Panc1 (cell line): ENCODE measurements around the gene RASGRP2. TPM values are rescaled to one million over a fixed set of nuclear protein-coding genes. Genes with fewer than 3 reads are reported as not detected.
"Not testable (repeated sequence)": the region's sequence is repeated elsewhere in the genome, so short reads cannot be mapped to it uniquely, and the experiment has no call there.

Experiments
- ATAC-seq: fragments of 200-7000 bp; cut with Tn5 transposase; 2 replicates; pipeline ENCODE4 v1.9.1; 2020; ENCODE audit warnings: mild to moderate bottlenecking, moderate library complexity
- BruUV-seq: library from RNA; stranded (reverse); fragments of 400-500 nt; replicated peaks from 2 replicates; lab custom pipeline; 2021; lab: Mats Ljungman, UMichigan
- CTCF ChIA-PET: fragments of 300-600 bp; sonication (Branson Sonifier 250); formaldehyde crosslinking; loops from one replicate; lab custom pipeline; 2022; ENCODE audit warnings: antibody characterized with exemption; lab: Charles Lee
- POLR2A ChIA-PET: fragments of 300-600 bp; sonication (Branson Sonifier 250); formaldehyde crosslinking; loops from one replicate; lab custom pipeline; 2022; ENCODE audit warnings: antibody characterized with exemption; lab: Charles Lee
- DNase-seq: peaks from one replicate; pipeline ENCODE4 v3.0.0-alpha.2; 2010; ENCODE audit warnings: low read depth, low spot score
- H3K27ac ChIP-seq: 2 replicates; pipeline ENCODE4 v1.5.1; 2011; ENCODE audit warnings: mild to moderate bottlenecking, low read length, inconsistent platforms
- H3K27me3 ChIP-seq: fragments of 200-500 bp; sonication (Bioruptor generic); 2 replicates; pipeline ENCODE4 v1.6.0; 2014; ENCODE audit warnings: low read length, inconsistent platforms; ENCODE audit not compliant: control insufficient read depth, insufficient read depth
- H3K36me3 ChIP-seq: fragments of 200-500 bp; sonication (Bioruptor generic); 2 replicates; pipeline ENCODE4 v1.5.1; 2014; ENCODE audit warnings: inconsistent platforms, mild to moderate bottlenecking, low read length, moderate library complexity; ENCODE audit not compliant: control insufficient read depth, insufficient read depth
- H3K4me1 ChIP-seq: 2 replicates; pipeline ENCODE4 v1.5.1; 2011; ENCODE audit warnings: inconsistent platforms, mild to moderate bottlenecking, low read length, moderate library complexity; ENCODE audit not compliant: control insufficient read depth, insufficient read depth
- H3K4me3 ChIP-seq, 2 experiments: 2 replicates each; pipeline ENCODE4 v1.5.1; 2011 to 2012; ENCODE audit warnings: low read depth in 2 of 2, low read length in 2 of 2, mild to moderate bottlenecking in 2 of 2, inconsistent platforms in 1 of 2, moderate library complexity in 1 of 2
- H3K9me3 ChIP-seq: fragments of 200-500 bp; sonication (Bioruptor generic); 2 replicates; pipeline ENCODE4 v1.5.1; 2014; ENCODE audit warnings: low read depth, mild to moderate bottlenecking, inconsistent platforms, low read length, moderate library complexity; ENCODE audit not compliant: control insufficient read depth, insufficient read depth
- CTCF ChIP-seq: fragments of 450-650 bp; IDR thresholded peaks from 2 replicates; pipeline ENCODE4 v1.5.1; 2017; ENCODE audit warnings: mild to moderate bottlenecking
- POLR2AphosphoS5 ChIP-seq: IDR thresholded peaks from 2 replicates; pipeline ENCODE4 v1.6.1; 2012; ENCODE audit warnings: mild to moderate bottlenecking, low read depth, low read length, moderate library complexity
- SIN3A ChIP-seq: IDR thresholded peaks from 2 replicates; pipeline ENCODE4 v1.6.1; 2012; ENCODE audit warnings: low read depth, mild to moderate bottlenecking, low read length, moderate library complexity, borderline replicate concordance; ENCODE audit not compliant: insufficient read depth
- TCF7L2 ChIP-seq: IDR thresholded peaks from 2 replicates; pipeline ENCODE4 v1.6.1; 2011; ENCODE audit warnings: mild to moderate bottlenecking, low read depth, low read length, inconsistent platforms
- in situ Hi-C: cut with HindIII; loops from 2 replicates; pipeline ENCODE4 v1.10.0; 2016; ENCODE audit warnings: low sequenced_read_pairs, low pct_unique_long_range_greater_than_20kb
- intact Hi-C: fragments of 100-400 bp; cut with micrococcal nuclease; formaldehyde crosslinking; loops from one replicate; pipeline ENCODE4 v1.10.0; 2022; ENCODE audit not compliant: unreplicated experiment
- total RNA-seq: library from RNA; stranded (reverse); gene quantifications from one replicate; pipeline ENCODE4 v1.2.1, GENCODE V29; 2021; ENCODE audit not compliant: unreplicated experiment
- TF ChIP-seq, protein P1 (sequence below), 2 experiments: IDR thresholded peaks; 2 replicates each; pipeline ENCODE4 v1.6.1; 2011 to 2012; ENCODE audit warnings: low read depth in 2 of 2, control low read depth in 1 of 2, low read length in 1 of 2, mild to moderate bottlenecking in 1 of 2, moderate library complexity in 1 of 2; ENCODE audit not compliant: insufficient read depth in 1 of 2

RASGRP2 gene
- total RNA-seq, 1 experiment from 2014 or later: 3.7 TPM

GRCh38 chr11:64705501-64705900, 38.4 kb downstream of the RASGRP2 start:
- intact Hi-C loops: no loop called here
- H3K27ac ChIP-seq: no peak overlapping the region
- ATAC-seq: no peak
- TF ChIP-seq TCF7L2 (no peak), SIN3A (no peak), POLR2AphosphoS5 (no peak), CTCF (no peak)
- TF ChIP-seq, protein P1, sequence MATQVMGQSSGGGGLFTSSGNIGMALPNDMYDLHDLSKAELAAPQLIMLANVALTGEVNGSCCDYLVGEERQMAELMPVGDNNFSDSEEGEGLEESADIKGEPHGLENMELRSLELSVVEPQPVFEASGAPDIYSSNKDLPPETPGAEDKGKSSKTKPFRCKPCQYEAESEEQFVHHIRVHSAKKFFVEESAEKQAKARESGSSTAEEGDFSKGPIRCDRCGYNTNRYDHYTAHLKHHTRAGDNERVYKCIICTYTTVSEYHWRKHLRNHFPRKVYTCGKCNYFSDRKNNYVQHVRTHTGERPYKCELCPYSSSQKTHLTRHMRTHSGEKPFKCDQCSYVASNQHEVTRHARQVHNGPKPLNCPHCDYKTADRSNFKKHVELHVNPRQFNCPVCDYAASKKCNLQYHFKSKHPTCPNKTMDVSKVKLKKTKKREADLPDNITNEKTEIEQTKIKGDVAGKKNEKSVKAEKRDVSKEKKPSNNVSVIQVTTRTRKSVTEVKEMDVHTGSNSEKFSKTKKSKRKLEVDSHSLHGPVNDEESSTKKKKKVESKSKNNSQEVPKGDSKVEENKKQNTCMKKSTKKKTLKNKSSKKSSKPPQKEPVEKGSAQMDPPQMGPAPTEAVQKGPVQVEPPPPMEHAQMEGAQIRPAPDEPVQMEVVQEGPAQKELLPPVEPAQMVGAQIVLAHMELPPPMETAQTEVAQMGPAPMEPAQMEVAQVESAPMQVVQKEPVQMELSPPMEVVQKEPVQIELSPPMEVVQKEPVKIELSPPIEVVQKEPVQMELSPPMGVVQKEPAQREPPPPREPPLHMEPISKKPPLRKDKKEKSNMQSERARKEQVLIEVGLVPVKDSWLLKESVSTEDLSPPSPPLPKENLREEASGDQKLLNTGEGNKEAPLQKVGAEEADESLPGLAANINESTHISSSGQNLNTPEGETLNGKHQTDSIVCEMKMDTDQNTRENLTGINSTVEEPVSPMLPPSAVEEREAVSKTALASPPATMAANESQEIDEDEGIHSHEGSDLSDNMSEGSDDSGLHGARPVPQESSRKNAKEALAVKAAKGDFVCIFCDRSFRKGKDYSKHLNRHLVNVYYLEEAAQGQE (IDR thresholded peaks at IDR 0.05; ENCODE audit: insufficient read depth in 1 of 2, low read depth in 2 of 2, low read length in 1 of 2): no peak
- ChIA-PET POLR2A (no interaction called here), CTCF (interaction anchor here (1.0 to 1.2 kb wide), 2 partner anchors 10 to 17 kb away, joined by 3 to 5 read pairs; no protein-coding TSS in a partner anchor)
- BruUV-seq: no TSS peak
- H3K27me3 ChIP-seq: peaks cover 11% of the 10 kb centered on the region
- 0 out of 2 replicates have a peak, but pooled peaks cover 3% of the 10 kb centered on the region for H3K4me1 ChIP-seq
- no peak overlapping the region for H3K4me3 ChIP-seq
- H3K9me3 ChIP-seq: no peaks in the 10 kb centered on the region
- DNase-seq: no peak
- no peaks in the 10 kb centered on the region for H3K36me3 ChIP-seq
- in situ Hi-C loops: no loop called here

DNA sequence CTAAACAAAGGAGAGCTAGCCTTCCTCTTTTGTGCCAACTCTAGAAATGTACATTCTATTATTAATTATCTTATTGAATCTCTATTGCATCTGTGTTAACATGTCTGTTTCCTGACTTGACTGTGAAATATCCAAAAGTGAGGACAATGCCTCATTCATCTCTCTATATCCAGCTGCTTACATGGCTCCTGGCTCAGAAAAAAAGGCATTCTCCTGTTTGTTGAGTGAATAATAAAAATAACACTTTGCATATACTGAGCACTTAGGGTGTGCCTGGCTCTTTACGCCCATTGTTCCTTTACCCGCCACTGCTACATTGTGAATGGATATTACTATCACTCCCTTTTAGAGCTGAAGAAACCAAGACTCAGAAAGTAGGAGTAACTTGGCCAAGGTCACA, 40.9 kb downstream of the RASGRP2 start:
- H3K36me3 ChIP-seq: no peaks in the 10 kb centered on the region
- no peak overlapping the region for H3K27ac ChIP-seq
- POLR2A ChIA-PET: interaction anchor here (0.6 kb wide), 1 partner anchor 76 kb away, joined by 7 read pairs; no protein-coding TSS in a partner anchor
- H3K4me3 ChIP-seq: no peak overlapping the region
- ATAC-seq (no peak), DNase-seq (no peak)
- CTCF ChIA-PET: interaction anchor here (0.7 kb wide), 1 partner anchor 225 kb away, joined by 5 read pairs; no protein-coding TSS in a partner anchor
- intact Hi-C loops (no loop called here), in situ Hi-C loops (no loop called here)
- H3K4me1 ChIP-seq: no peaks in the 10 kb centered on the region
- H3K27me3 ChIP-seq: peaks cover 7% of the 10 kb centered on the region
- BruUV-seq: no TSS peak
- TF ChIP-seq TCF7L2: no peak
- TF ChIP-seq, protein P1 (IDR thresholded peaks at IDR 0.05; ENCODE audit: insufficient read depth in 1 of 2, low read depth in 2 of 2, low read length in 1 of 2): no peak
- no peak for TF ChIP-seq POLR2AphosphoS5
- TF ChIP-seq SIN3A: no peak
- no peak for TF ChIP-seq CTCF
- H3K9me3 ChIP-seq: no peaks in the 10 kb centered on the region

GRCh38 chr11:64701956-64702355, 42.0 kb downstream of the RASGRP2 start:
- H3K4me1 ChIP-seq, ATAC-seq, H3K9me3 ChIP-seq, H3K4me3 ChIP-seq, CTCF ChIA-PET, BruUV-seq, in situ Hi-C loops, H3K36me3 ChIP-seq, H3K27ac ChIP-seq, intact Hi-C loops, DNase-seq, POLR2A ChIA-PET: not testable (repeated sequence)
- peaks cover 10% of the 10 kb centered on the region for H3K27me3 ChIP-seq
